Left forelimb (tissue), 1 donor: Measurements from ENCODE around the gene RELA.
A peak's percentile ranks its signal among the peaks of the same experiment; 100 is the strongest.
"Not testable (repeated sequence)": the region's sequence is repeated elsewhere in the genome, so short reads cannot be mapped to it uniquely, and the experiment has no call there.

Source experiments
- DNase-seq: peaks from one replicate; pipeline ENCODE4 v3.0.0-alpha.2; 2018; ENCODE audit warnings: low spot score

RELA gene

GRCh38 chr11:65648997-65649493, 13.7 kb downstream of the RELA start:
- no peak for DNase-seq

GRCh38 chr11:65646958-65647701, 15.6 kb downstream of the RELA start:
- no peak for DNase-seq

- DNase-seq, result no peak
These were observed 16.3 kb downstream of the RELA start for GRCh38 chr11:65646288-65646957.

GRCh38 chr11:65645710-65646109, 17.0 kb downstream of the RELA start:
- no peak for DNase-seq

- no peak for DNase-seq
These were observed 17.9 kb downstream of the RELA start for GRCh38 chr11:65644837-65645236.

- DNase-seq, result no peak
These were observed 18.7 kb downstream of the RELA start for GRCh38 chr11:65643971-65644370.

- no peak for DNase-seq
These were observed 20.6 kb downstream of the RELA start for GRCh38 chr11:65642014-65642671.

GRCh38 chr11:65641297-65642013, 21.3 kb downstream of the RELA start:
- DNase-seq, result no peak

GRCh38 chr11:65640483-65641296, 22.0 kb downstream of the RELA start:
- DNase-seq, result no peak

GRCh38 chr11:65639623-65640482, 22.9 kb downstream of the RELA start:
- DNase-seq, result no peak

GRCh38 chr11:65639228-65639597, 23.5 kb downstream of the RELA start:
- not testable (repeated sequence) for DNase-seq

- DNase-seq, result peak; percentile 88
These were observed 24.8 kb downstream of the RELA start, which contains the start of gene SIPA1 for GRCh38 chr11:65637794-65638419. TSS of gene SIPA1 (plus strand) at chr11:65638101. CDS start at chr11:65640922, 2,821 bp downstream.

GRCh38 chr11:65637032-65637557, 25.6 kb downstream of the RELA start:
- DNase-seq, result no peak

GRCh38 chr11:65636108-65637031, 26.3 kb downstream of the RELA start:
- DNase-seq, result no peak

- DNase-seq, result no peak
These were observed 27.6 kb downstream of the RELA start for GRCh38 chr11:65634905-65635731.

GRCh38 chr11:65634440-65634839, 28.3 kb downstream of the RELA start:
- DNase-seq, result no peak

GRCh38 chr11:65634109-65634436, 28.6 kb downstream of the RELA start:
- DNase-seq, result no peak
